Activated gamma-delta T cell treated with Interleukin-2 at 50 U/mL for 16 hours (primary cell): ENCODE measurements around the gene SOX6.
"Not testable (repeated sequence)": the region's sequence is repeated elsewhere in the genome, so short reads cannot be mapped to it uniquely, and the experiment has no call there.

Experiments used
- DNase-seq: peaks from one replicate; pipeline ENCODE4 v3.0.0-alpha.2; 2020

The SOX6 gene

DNA sequence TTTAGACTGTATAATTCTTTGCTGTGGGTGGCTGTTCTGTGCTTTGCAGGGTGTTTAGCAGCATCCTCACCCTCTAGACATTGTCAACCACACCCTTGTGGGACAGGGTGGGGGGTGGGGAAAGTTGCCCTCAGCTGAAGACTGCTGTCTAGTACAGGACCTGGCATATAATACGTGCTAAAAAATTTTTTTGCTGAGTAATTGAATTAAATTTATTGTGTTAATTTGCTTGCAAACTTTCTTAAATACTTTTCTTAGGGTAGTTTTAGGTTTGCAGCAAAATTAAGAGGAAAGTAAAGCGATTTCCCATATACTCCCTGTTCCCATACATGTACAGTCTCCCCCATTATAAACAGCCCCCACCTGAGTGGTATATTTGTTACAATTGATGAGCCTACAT lies 268.5 kb downstream of the SOX6 start:
- DNase-seq, result no peak

DNA sequence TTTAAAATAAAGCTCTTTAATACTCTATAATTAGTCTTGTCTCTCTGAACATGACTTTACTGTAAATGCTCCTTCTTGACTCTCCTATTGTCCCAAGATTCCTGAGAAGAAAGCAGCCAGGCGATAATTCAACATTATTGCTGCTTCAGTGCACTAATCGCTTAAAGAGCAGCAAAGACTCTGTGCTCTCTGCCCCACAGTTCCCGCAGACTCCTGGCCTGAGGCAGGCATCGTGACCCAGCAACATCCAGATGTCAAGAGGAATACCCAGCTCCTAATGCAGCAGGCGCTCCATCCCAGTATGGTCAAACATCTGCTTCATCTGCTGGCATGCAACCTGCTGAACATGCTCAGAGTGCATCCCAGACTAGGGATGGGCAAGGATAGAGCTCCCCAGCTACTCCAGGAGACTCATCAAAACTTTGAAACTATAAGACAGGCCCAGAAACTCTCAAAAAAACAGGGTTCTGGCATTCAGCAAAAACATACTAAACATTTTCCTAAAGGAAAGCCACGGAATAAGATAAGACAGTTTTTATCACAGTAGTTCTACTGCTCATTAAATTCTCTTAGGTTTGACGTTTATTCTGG lies 270.0 kb downstream of the SOX6 start:
- DNase-seq, result no peak

DNA sequence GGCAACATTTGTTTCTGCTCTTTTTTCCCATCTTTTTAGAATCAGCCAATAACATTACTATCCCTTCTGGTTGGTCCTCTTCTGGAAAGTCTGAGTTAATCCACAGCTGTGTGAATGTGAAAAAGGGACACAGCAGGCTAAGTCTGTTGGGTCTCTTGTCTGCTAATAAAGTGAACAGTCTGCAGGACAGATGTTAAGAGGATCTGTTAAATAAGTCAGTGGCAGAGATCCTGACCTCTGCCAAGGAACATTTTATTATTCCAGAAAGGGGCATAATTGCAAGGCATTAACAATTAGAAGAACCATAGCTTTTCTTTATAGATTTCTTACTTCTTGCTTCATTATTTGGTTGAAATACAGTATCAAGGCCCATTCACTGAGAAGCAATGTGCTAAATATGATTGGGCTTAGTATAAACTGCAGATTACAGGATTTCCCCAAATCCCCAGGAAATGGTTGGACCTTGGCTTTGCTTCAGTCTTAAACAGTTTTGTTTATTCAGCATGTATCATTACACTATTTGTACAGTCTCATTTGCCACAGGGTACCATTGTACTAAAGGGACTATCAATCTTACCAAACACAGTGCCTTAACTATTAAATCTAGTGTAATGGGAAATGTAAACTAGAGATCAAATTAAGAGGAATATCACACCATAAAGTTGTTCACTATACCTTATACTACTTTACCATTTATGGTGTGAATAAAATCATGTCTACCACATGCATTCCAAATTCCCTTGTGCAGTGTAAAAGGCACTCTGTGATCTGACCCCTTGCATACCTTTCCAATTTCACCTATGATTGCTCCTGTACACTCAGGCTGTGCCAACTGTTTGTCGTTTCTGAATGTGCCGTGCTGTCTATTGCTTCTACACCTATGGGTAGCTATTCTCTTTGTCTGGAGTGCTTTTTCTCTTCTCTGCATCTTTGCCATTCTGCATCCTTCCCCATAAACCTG lies 274.0 kb downstream of the SOX6 start:
- DNase-seq, result no peak

DNA sequence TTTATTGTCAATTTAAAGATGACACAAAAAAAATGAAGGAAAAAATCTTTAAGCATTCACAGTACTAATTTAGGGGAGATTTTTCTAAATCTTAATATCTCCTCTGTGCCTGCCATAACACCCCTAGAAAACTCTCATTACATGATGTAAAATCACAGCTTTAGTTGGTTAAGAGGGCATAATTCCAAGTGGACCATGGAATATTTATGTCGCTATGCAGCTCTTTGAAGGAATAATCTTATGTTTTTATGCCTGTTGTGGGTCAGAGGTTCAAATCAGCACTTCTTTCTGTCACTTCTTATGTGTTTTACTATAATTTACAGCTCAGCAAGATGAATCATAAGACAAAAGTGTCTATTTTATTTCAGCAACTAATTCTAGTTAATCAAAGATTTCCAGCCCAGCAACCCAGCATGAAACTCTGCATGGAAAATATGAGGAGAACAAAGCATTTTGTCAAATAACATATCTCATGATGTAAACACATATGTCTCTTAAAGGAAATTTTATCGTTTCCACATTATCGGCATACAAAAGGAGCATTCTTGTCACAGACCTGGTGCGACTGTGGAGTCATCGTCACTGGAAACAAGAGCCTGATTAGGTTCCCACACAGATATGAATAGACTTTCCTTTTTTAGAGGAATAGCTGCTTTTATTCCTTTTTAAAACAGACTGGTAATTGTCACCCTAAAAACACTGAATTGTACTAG lies 274.8 kb downstream of the SOX6 start:
- no peak for DNase-seq

DNA sequence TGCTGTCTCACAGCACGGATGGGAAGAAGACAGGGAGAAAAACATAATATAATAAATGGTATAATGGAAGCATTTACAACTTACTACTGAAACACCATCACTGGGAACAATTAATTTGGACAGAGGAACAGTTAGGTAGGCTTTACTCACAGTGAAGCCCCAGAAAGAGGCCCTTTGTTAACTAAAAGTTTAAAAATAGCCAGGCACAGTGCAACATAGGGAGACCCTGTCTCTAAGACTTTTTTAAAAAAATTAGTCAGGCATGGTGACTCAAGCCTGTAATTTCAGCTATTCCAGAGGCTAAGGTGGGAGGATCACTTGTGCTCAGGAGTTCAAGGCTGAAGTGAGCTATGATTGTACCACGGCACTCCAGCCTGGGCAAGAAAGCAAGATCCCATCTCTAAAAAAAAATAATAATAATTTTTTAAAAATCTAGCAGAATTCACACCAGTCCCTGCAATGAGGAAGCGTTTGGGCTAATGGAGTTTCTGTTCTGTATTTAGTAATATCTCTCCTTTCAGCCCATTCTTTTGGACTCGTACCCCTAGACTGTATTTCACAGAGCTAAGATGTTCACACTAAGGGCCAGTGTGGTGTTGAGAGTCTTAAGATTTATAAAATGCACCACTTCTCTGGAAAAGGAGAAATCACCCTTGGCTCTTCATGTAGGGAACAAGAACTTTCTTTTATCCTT lies 275.5 kb downstream of the SOX6 start:
- no peak for DNase-seq

DNA sequence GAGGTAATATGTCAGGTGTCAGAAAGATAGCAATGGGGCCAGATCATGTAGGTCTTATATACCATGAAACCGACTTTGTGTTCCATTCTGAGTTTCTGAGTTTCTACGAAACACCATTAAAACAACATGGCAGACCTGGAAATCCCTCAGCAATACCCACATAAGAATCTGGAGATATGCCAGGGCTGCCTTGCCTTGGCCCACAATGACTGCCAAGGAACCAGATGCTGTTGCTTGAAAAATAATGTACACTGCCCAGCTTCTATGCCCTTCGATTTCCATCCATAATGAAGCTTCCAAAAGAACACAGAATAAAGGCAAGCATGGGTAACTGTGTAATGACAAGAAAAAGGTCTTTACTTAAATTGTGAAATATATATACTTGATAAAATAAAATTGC lies 277.4 kb downstream of the SOX6 start:
- DNase-seq, result no peak

DNA sequence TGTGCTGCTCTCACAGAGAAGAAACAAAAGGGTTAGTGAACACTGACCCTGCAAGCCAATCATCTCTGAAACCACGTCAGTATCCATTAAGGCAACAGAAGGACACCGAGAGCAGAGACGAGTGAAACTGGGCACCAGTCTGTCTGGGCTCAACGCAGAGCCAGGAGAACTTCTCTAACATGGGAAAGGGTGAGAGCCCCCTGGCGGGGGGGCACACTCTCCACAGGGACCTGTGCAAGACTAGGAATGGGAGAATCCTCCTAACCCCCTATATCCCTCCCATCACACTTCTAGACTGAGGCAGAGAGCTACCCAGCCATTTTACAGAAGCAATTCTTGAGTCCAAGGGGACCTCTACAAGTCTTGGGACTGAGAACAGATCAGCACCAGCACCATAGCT lies 285.8 kb downstream of the SOX6 start:
- DNase-seq, result no peak

DNA sequence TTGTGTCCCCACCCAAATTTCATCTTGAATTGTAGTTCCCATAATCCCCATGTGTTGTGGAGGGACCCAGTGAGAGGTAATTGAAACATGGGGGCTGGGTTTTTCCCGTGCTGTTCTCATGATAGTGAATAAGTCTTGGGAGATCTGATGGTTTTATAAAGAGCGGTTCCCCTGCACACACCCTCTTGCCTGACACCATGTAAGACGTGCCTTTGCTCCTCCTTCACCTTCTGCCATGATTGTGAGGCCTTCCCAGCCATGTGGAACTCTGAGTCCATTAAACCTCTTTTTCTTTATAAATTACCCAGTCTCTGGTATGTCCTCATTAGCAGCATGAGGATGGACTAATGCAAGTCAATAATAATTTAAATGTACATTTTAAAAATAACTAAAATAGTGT lies 289.1 kb downstream of the SOX6 start:
- DNase-seq, result not testable (repeated sequence)

DNA sequence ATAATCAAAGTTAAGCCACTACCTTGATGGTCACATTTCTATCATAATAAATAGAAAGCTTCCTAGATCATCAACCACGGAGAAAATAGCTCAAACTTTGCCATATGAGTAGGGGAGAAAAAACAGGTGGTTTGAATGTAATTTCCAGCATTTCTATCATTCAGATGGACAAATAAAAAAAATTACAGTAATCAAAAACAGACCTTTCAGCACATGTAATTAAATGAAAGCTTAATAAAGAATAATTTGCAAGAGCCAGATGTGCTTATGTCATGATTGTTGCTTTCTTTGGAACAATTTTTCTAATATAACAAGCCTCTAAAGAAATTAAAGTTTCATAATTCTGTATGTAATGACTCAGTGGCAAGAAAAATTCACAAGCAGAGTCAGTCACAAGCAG lies 297.0 kb downstream of the SOX6 start:
- no peak for DNase-seq

DNA sequence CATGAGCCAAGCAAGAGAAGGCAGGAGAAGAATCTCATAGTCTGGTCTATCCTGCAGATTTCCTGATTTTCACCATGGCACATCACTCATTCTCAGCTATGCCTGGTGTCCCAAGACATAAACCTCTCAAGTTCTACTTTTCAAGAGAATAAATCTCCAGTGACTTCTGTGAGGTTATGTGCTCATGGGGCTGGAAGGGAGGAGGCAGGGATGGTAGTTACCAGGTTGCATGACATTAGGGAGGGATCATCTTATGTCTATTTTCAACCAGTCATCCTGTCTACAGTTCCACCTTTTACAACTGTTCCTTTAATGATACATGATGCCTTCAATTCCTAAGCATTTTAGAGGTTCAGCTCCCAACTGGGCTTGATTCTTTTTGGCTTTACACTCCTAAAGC lies 297.7 kb downstream of the SOX6 start:
- no peak for DNase-seq

DNA sequence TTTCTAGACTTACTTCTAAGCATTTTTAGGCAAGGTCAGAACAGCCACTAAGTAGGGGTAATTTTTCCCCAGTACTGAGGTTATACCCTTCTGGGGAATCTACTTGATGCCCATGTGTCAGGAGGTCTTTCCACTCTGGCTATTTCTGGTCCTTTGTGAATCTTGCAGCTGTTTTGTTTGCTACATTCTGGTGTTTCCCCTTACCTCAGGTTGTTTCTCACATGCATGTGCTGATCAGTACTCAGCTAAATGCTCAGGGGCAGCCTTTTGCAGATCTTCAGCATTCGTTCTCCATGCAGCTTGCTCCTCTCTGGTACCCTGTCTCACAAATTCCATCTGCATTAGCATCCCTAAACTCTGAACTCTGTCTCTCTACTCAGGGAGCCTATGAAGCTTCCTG lies 303.6 kb downstream of the SOX6 start:
- no peak for DNase-seq

DNA sequence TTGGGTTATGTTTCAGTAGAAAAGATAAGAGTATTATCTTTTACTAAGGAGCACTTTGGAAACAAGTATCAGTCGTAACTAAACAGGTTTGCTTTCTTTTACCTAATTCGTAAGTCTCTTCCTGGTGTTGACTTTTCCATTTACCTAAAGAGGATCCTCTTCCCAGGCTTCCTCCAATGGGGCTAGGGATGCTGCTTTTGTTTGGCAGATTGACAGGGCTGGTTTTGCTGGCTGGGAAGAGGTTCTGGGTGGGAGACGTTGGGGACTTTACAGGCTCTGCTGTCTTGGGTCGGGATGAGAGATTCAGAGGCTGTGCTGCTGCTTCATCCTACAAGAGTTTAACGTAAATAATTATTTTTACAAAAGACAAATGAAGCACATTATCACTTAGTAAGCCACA lies 306.7 kb downstream of the SOX6 start:
- no peak for DNase-seq

DNA sequence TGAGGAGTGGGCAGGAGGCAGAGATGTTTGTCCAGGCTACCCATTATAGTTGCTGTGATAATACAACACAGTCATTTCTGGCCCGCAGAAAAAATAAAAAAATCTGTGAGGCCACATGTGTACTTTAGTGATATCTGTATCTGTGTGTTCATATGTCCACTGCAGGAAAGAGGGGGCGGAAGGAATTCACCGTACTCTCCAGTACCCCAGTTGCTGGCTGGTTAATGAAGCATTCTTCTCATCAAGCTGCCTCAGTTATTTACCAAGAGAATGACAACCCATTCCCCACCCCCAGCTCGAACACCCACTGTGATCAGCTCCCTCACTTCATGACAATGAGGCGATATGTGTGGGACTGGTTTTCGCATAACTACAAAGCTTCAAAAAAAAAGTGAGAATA lies 309.3 kb downstream of the SOX6 start:
- DNase-seq, result no peak

DNA sequence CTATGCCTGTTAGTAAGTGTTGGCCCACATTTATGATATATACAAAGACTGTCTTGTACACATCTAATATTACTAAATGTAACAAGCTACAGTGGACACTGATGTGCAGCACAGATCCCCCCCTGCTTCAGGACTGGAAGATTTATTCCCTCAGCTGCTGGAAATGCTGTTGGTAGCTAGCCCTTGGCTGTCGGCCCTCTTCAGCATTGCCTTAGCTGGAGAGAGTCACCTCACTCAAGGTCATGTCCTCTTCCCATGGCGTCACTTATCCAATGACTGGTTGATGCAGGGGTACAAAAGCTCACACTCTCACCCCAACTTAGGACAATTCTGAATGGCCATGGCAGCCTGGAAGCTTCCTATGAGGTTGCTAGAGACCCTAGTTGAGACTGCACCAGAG lies 312.7 kb downstream of the SOX6 start:
- DNase-seq, result no peak

DNA sequence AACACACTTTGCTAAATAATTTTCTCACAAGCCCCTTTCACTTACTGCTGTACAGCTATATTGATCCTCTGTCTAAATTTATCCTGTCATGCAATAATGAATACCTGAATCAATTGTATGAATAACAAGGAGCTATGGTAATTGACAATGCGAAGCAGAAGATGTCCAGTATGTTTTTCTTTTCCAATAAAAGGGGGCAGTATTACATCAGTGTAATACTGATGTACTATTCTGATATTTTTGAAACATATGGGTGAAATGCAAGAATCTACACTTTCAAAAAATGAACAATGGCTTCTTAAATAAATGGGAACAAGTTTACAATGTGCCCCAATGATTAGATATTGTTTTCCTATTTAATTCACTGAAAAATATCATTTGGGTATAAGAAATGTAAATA lies 315.1 kb downstream of the SOX6 start:
- DNase-seq, result no peak

DNA sequence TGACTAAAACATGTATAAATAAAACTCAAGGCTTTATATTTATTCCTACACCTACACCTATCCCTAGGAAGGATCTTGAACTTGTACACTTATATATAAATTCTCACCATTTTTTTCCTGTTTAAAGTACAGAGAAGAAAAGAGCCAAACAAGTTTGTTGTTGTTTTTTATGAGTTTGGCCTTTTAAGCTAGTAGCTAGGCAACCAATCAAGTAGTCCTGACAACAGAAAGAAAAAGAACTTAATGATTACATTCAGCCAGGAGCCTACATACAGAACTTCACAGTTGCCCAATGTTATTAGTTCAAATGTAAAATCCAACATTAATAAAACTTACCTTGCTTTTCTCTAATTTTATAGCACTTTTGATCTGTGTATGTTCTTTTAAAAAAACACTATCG lies 316.2 kb downstream of the SOX6 start:
- DNase-seq, result no peak

DNA sequence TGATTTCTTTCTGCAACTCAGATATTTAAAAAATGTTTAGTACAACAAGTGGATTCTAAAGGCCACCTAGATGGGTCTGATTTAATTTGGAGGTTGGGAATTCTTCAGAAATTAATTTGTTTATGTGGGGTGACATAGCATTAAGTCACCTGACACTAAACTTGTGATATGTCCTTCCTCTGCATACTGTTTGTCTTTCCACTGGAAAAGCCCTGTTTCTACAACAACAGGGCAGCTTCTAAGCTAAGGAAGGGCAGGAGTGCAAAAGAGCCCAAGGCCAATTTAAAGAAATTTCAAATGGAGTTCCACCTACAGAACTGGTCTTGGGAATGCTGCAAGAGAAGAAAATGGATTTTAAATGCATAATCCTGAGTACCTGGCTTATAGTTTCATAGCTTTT lies 319.2 kb downstream of the SOX6 start:
- no peak for DNase-seq

DNA sequence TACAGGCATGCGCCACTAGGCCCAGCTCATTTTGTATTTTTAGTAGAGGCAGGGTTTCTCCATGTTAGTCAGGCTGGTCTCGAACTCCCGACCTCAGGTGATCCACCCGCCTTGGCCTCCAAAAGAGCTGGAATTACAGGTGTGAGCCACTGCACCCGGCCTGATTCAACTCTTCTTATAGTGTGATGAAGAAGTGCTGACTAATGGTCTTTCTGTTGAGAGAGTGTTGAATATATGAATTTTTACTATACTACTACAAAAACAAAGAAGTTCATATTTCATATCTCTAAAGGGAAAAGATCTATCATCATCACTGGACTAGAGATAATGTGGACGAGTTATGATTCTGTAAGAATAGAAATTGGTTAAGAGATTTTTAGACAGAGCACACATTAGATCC lies 320.1 kb downstream of the SOX6 start:
- no peak for DNase-seq

DNA sequence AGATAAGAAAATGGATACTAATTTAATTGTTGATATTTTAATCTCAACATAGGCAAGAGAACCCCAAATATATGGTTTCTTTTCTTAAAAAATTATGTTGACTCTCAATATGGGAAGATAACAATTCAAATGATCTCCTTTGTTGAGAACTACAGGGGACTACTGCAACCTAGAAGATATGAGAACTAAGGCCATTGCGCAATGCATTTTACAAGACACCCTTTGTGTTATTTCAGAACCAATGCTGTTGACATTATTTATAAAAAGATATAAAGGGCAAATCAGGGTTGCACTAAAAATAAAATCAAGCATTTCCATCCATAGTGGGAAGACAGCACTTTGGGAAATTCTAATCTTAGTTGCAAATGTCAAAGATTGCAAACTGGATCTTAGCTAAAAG lies 322.3 kb downstream of the SOX6 start:
- DNase-seq, result no peak

DNA sequence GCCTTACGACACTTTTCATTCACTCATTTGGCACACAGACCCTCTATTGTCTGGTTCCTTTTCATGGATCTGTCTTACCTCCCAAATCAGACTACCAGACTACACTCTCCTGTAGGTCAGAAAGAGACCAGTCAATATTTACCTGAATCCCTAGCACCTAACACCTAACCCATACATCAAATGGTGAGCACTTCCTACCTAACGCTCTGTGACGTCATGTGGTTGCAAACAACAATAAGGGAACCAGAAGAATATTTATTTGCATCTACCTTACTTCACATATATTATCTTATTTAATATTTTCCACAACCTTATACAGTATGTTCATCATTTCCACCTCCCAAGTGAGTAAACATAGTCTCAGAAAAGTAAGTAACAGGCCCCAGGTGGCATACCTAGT lies 323.4 kb downstream of the SOX6 start:
- DNase-seq, result no peak

DNA sequence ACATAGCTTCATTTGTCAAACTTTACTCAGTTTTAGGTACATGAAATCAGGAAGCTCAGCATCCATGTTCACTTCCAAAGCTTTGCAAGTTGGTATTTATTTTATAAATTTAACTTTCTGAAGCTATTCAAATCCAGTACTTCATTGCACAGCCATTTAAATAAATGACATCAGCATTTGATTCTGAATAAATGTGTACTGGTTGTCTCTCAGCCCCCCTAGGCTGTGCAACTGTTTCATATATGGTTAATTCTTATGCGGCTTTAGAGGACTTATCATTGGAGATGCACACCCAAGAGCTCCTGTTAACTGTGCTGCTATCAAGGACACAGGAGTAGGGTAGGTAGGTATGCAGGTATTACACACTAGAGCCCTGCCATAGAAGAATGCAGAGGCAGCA lies 325.1 kb downstream of the SOX6 start:
- no peak for DNase-seq

DNA sequence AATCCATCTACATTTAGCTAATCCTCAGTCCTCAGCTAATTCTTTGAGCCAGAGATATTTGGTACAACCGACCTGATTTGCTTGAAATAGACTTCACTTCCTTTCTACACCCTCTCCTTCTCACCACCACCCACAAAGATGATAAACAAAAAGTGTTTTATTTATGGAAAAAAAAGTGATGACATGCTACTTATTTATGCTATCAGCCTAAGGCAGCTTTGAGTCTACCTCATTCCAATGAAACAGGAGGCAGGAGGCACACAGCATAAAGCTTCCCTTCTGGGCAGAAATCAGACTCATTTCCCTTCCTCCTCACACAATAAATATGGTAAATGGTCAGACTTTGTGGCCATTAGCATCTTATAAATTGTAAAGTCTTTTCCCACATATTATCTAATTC lies 325.7 kb downstream of the SOX6 start:
- DNase-seq, result no peak

DNA sequence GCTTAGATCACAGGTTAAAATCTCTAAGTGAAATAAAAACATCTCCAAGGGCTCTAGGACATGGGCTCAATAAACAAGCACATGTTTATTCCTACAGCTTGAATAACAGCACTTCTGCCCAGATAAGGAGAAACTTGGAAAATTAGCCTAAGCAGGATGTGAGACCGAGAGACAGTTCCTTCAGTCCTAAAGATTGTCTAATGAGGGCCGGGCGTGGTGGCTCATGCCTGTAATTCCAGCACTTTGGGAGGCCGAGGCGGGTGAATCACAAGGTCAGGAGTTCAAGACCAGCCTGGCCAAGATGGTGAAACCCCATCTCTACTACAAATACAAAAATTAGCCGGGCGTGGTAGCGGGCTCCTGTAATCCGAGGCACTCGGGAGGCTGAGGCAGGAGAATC lies 327.2 kb downstream of the SOX6 start:
- DNase-seq, result not testable (repeated sequence)
